GM12878 (cell line): ENCODE data around the gene MTRFR.

Source experiments
- CTCF ChIP-seq, 3 experiments: IDR thresholded peaks in 2 of 3; conservative IDR thresholded peaks in 1 of 3; 2 replicates each; pipeline ENCODE4 v1.5.1; 2011; ENCODE audit warnings: low read depth in 3 of 3, low read length in 3 of 3, mild to moderate bottlenecking in 3 of 3, control low read depth in 2 of 3, moderate library complexity in 2 of 3, inconsistent platforms in 1 of 3, mixed read lengths in 1 of 3; ENCODE audit not compliant: control insufficient read depth in 2 of 3, insufficient read depth in 1 of 3; ENCODE audit errors: extremely low read depth in 1 of 3
- EZH2 ChIP-seq: IDR thresholded peaks from 2 replicates; pipeline ENCODE4 v1.6.1; 2012; ENCODE audit warnings: low read depth, mild to moderate bottlenecking, control low read depth, inconsistent platforms, low read length, borderline replicate concordance; ENCODE audit not compliant: control insufficient read depth
- NR2C2 ChIP-seq: IDR thresholded peaks from 2 replicates; pipeline ENCODE4 v1.6.1; 2011; ENCODE audit warnings: borderline replicate concordance, low read depth; ENCODE audit not compliant: control insufficient read depth, insufficient read length

GRCh38 chr12:123270214-123271000, 37.2 kb downstream of the MTRFR start:
- TF ChIP-seq NR2C2 = no peak
- no peak for TF ChIP-seq CTCF (IDR thresholded peaks at IDR 0.05 in 2 of 3, conservative IDR thresholded peaks at IDR 0.05 in 1 of 3; ENCODE audit: control insufficient read depth in 2 of 3, extremely low read depth in 1 of 3, insufficient read depth in 1 of 3, low read depth in 3 of 3, low read length in 3 of 3)
- no peak for TF ChIP-seq EZH2
